Posterior vena cava (tissue), 2 donors: ENCODE results near the gene SMARCC1. TPM values are rescaled to one million over a fixed set of nuclear protein-coding genes. Genes with fewer than 3 reads are reported as not detected.

Source experiments
- DNase-seq: peaks from one replicate; pipeline ENCODE4 v3.0.0-alpha.2; 2020; ENCODE audit warnings: low spot score
- intact Hi-C, 2 donors: fragments of 100-400 bp; cut with DNase I; formaldehyde crosslinking; loops; one replicate each; pipeline versions ENCODE4 v1.14.1 to v1.14.2; 2022 to 2023
- total RNA-seq, 2 donors: library from RNA; stranded (reverse); fragmentation: NEBNext Ultra II Directional; extraction: Animal tissue kit (Norgen Biotek cat#: 25700); gene quantifications; one replicate each; pipeline ENCODE4 v1.2.1, GENCODE V29; 2021
- donor health status: DM: yes; HTN: yes; CAD: no.
- donor health status: DM: yes; HTN: yes; CAD: no.

The SMARCC1 gene
- total RNA-seq, 2 donors from 2014 or later: 53.4 to 84.8 TPM

DNA sequence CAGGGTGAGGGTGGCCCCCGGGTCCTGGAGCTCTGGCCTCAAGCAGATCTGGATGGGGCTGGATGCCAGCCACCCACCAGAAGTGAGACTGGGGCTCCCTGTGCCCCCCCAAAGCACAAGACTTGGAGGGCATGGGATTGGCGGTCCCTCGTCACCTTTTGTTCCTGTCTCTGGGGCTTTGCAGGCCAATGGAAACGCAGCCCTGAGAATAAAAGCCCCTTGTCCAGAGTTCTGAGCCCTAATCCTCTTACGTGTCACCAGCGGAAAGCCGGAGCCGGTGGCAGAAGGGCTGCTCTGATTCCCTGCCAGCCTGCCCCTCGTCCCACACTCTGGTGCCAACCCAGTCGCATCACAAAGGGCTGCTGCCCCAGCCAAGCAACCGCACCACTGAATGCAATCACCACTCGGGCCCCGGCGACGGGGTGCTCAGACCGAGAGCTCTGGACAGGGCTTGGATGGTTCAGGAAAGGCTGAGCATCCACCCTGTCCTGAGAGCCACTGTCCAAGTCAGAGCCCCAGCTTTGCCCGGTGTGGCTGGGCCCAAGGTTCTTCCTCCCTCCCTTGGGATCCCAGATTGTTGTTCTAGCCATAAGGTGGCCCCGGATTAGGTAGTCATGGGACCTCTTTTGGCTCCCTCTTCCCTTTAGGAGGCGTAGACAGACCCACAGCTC lies 245.3 kb downstream of the SMARCC1 start:
- intact Hi-C loops: loop anchor here in 1 of 2 donors (5.0 kb wide), 1 partner anchor 261 kb away; no protein-coding TSS in a partner anchor
- DNase-seq: peak; percentile 79

Other genes with a start within 250 kb of the SMARCC1 start
- 1 to 10 TPM in 1 of 2 donors, under 1 TPM in 1; 0.51 to 1.2 TPM for gene CSPG5, start 203.0 kb downstream of the SMARCC1 start, total RNA-seq
- 10 to 100 TPM; 41.0 to 41.4 TPM for gene DHX30, start 21.2 kb upstream of the SMARCC1 start, total RNA-seq
- gene MAP4, start 234.5 kb upstream of the SMARCC1 start, total RNA-seq: 100 to 1,000 TPM; 332 to 380 TPM